HFF-Myc (cell line): ENCODE measurements around the gene BRINP3.
A peak's percentile ranks its signal among the peaks of the same experiment; 100 is the strongest.

Experiments
- DNase-seq: peaks from one replicate; pipeline ENCODE4 v3.0.0-alpha.2; 2011; ENCODE audit warnings: low read depth; ENCODE audit errors: extremely low read depth
- H3K4me3 ChIP-seq: replicated peaks from 2 replicates; pipeline ENCODE4 v1.5.1; 2011; ENCODE audit warnings: low read depth, mild to moderate bottlenecking, control low read depth, low read length
- CTCF ChIP-seq: IDR thresholded peaks from 2 replicates; pipeline ENCODE4 v1.5.1; 2012; ENCODE audit warnings: mild to moderate bottlenecking, low read depth, low read length, control low read depth; ENCODE audit errors: missing control alignments

The BRINP3 gene

GRCh38 chr1:190399233-190399632 is 78.4 kb downstream of the BRINP3 start:
- DNase-seq, result no peak
- no peak overlapping the region for H3K4me3 ChIP-seq
- no peak for TF ChIP-seq CTCF

GRCh38 chr1:190391582-190391981 is 86.1 kb downstream of the BRINP3 start:
- DNase-seq, result no peak
- no peak for TF ChIP-seq CTCF
- no peak overlapping the region for H3K4me3 ChIP-seq

GRCh38 chr1:190377991-190378390 is 99.7 kb downstream of the BRINP3 start:
- no peak for TF ChIP-seq CTCF
- no peak overlapping the region for H3K4me3 ChIP-seq
- DNase-seq, result no peak

GRCh38 chr1:190377294-190377693 is 100.4 kb downstream of the BRINP3 start:
- TF ChIP-seq CTCF, result no peak
- no peak for DNase-seq
- H3K4me3 ChIP-seq, result no peak overlapping the region

- no peak for TF ChIP-seq CTCF
- DNase-seq, result no peak
- no peak overlapping the region for H3K4me3 ChIP-seq
These were observed 101.6 kb downstream of the BRINP3 start for GRCh38 chr1:190376044-190376443.

- DNase-seq, result no peak
- TF ChIP-seq CTCF, result peak; percentile 14
- no peak overlapping the region for H3K4me3 ChIP-seq
These were observed 103.8 kb downstream of the BRINP3 start for GRCh38 chr1:190373705-190374336.

GRCh38 chr1:190367200-190367599 is 110.5 kb downstream of the BRINP3 start:
- no peak overlapping the region for H3K4me3 ChIP-seq
- TF ChIP-seq CTCF, result no peak
- DNase-seq, result no peak
